ENCODE measurements around the gene STXBP4. TPM values are rescaled to one million over a fixed set of nuclear protein-coding genes. Genes with fewer than 3 reads are reported as not detected.

The STXBP4 gene
- polyA plus RNA-seq, 4 donors = 2.3 to 10.6 (median 3.9) TPM

DNA sequence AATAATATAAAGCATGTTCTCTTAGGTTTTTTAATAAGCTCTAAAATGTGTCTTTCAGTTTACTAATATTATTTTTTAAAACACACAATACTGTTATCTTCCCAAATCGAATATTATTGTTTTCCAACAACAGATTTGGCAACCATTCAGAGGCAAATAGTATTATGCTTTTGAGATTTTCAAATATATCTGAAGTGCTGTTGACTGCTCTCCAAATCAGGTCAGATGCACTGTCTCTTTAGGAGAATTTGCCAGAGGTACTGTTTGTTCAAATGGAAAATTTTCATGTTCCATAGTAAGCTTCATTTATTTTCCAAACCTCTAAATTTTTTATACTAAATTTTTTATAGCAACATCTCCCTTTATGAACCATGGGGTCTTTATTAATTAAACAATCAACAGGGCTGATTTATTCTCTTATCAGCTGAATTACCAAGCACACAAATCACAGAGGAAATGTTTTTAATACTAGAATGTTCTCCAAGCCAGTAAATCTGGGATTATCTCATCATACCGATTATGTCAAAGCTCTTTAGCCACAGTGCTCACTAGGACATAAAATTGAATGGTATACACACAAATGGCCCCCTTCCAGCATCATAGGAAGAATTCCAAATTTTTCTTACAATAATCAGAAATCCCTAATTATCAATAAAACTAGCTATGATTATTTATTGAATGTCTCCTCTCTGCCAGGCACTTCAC lies 187.4 kb downstream of the STXBP4 start:
- no peak for FAIRE-seq
- H3K27ac ChIP-seq (ENCODE audit: low read depth in 1 of 3, low read length in 2 of 3) = no peak overlapping the region
- H3K9me3 ChIP-seq (ENCODE audit: control insufficient read depth in 2 of 2, insufficient read depth in 1 of 2, low read depth in 1 of 2, low read length in 1 of 2) = no peaks in the 10 kb centered on the region
- DNase-seq = no peak
- no peaks in the 10 kb centered on the region for H3K27me3 ChIP-seq (ENCODE audit: control insufficient read depth in 3 of 3, insufficient read depth in 3 of 3, low read length in 3 of 3)
- 42 to 67% (median 60%) methylated on average over 2 of the region's 2 CpGs for WGBS, 3 donors
- H3K36me3 ChIP-seq (ENCODE audit: control insufficient read depth in 3 of 3, insufficient read depth in 2 of 3, low read depth in 1 of 3, low read length in 3 of 3) = peaks cover 0 to 6% (median 0%) of the 10 kb centered on the region in 3 donors
- no peak overlapping the region for H3K4me3 ChIP-seq (ENCODE audit: low read depth in 1 of 3, low read length in 3 of 3)
- no peaks in the 10 kb centered on the region for H3K4me1 ChIP-seq (ENCODE audit: control insufficient read depth in 3 of 3, insufficient read depth in 2 of 3, low read depth in 1 of 3, low read length in 2 of 3)

DNA sequence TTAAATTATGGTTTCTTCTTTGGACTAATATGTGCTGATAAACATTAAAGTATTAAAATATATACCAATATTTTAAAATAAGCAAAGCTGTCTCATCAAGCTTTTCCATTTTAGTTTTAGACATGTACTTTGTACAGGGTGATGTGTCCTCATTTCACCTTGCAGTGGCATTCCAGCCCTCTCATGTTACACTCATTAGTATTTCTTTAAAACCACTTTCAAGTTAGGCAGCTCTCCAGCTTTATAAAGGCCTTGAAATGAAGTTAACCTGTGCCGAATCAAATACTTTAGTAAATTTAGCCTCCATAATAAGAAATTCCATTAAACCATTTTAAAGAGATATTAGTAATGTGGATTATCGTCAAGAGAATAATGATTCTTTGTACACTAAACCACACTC lies 188.6 kb downstream of the STXBP4 start:
- DNase-seq = no peak
- Histone ChIP-seq H3K4me1 (ENCODE audit: control insufficient read depth in 3 of 3, insufficient read depth in 2 of 3, low read depth in 1 of 3, low read length in 2 of 3) (no peaks in the 10 kb centered on the region), H3K36me3 (ENCODE audit: control insufficient read depth in 3 of 3, insufficient read depth in 2 of 3, low read depth in 1 of 3, low read length in 3 of 3) (peaks cover 0 to 6% (median 0%) of the 10 kb centered on the region in 3 donors), H3K4me3 (ENCODE audit: low read depth in 1 of 3, low read length in 3 of 3) (no peak overlapping the region), H3K9me3 (ENCODE audit: control insufficient read depth in 2 of 2, insufficient read depth in 1 of 2, low read depth in 1 of 2, low read length in 1 of 2) (no peaks in the 10 kb centered on the region), H3K27me3 (ENCODE audit: control insufficient read depth in 3 of 3, insufficient read depth in 3 of 3, low read length in 3 of 3) (no peaks in the 10 kb centered on the region), H3K27ac (ENCODE audit: low read depth in 1 of 3, low read length in 2 of 3) (no peak overlapping the region)
- no peak for FAIRE-seq
- 60 to 75% (median 68%) methylated on average over 2 of the region's 2 CpGs for WGBS, 3 donors

DNA sequence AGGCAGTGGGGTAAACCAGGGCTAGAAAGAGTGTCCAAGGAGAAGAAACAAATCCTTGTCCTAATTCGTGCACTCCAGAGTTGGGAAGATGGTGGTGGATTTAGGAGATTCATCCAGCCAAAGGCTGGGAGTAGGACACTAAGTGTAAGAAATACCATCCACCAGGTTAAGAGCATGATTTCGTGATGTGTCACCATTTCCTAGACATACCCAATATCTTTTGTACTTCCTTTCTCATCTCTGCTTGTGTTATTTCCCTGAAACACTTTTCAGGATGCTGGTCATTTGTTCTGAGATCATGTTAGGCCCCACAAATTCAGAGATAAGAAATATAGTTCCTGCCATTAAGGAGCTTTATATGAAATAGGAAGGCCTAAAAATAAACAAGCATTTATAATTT lies 189.9 kb downstream of the STXBP4 start:
- no peak for FAIRE-seq

DNA sequence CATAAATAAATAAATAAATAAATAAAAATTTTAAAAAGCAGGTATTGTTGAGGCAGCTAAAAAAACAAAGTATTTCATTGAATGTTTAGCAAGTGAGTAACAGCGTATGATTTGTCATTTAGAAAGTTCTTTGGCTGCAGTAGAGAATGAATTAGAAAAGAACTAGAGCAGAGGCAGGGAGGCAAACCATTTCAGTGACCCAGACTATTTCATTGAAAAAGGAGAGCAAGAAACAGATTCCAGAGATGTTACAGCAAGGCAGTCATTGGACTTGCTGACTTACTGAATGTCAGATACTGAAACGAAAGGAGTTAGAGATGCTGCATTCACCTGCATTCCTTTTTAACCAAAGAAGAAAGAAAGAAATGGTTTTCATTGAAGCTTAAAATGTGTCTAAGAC lies 190.7 kb downstream of the STXBP4 start:
- no peaks in the 10 kb centered on the region for H3K9me3 ChIP-seq (ENCODE audit: control insufficient read depth in 2 of 2, insufficient read depth in 1 of 2, low read depth in 1 of 2, low read length in 1 of 2)
- no peak for FAIRE-seq
- DNase-seq = no peak
- peaks cover 0 to 6% (median 0%) of the 10 kb centered on the region in 3 donors for H3K36me3 ChIP-seq (ENCODE audit: control insufficient read depth in 3 of 3, insufficient read depth in 2 of 3, low read depth in 1 of 3, low read length in 3 of 3)
- no peaks in the 10 kb centered on the region for H3K27me3 ChIP-seq (ENCODE audit: control insufficient read depth in 3 of 3, insufficient read depth in 3 of 3, low read length in 3 of 3)
- no peak overlapping the region for H3K27ac ChIP-seq (ENCODE audit: low read depth in 1 of 3, low read length in 2 of 3)
- no peak overlapping the region for H3K4me3 ChIP-seq (ENCODE audit: low read depth in 1 of 3, low read length in 3 of 3)
- no peaks in the 10 kb centered on the region for H3K4me1 ChIP-seq (ENCODE audit: control insufficient read depth in 3 of 3, insufficient read depth in 2 of 3, low read depth in 1 of 3, low read length in 2 of 3)
- WGBS, 3 donors = 92 to 95% (median 94%) methylated on average over 2 of the region's 2 CpGs

More for the DNA sequence above, 189.9 kb downstream of the STXBP4 start:
- Histone ChIP-seq H3K27me3 (ENCODE audit: control insufficient read depth in 3 of 3, insufficient read depth in 3 of 3, low read length in 3 of 3) (no peaks in the 10 kb centered on the region), H3K36me3 (ENCODE audit: control insufficient read depth in 3 of 3, insufficient read depth in 2 of 3, low read depth in 1 of 3, low read length in 3 of 3) (peaks cover 0 to 6% (median 0%) of the 10 kb centered on the region in 3 donors), H3K4me1 (ENCODE audit: control insufficient read depth in 3 of 3, insufficient read depth in 2 of 3, low read depth in 1 of 3, low read length in 2 of 3) (no peaks in the 10 kb centered on the region), H3K4me3 (ENCODE audit: low read depth in 1 of 3, low read length in 3 of 3) (no peak overlapping the region), H3K27ac (ENCODE audit: low read depth in 1 of 3, low read length in 2 of 3) (no peak overlapping the region), H3K9me3 (ENCODE audit: control insufficient read depth in 2 of 2, insufficient read depth in 1 of 2, low read depth in 1 of 2, low read length in 1 of 2) (no peaks in the 10 kb centered on the region)
- no peak for DNase-seq
- 77 to 96% (median 89%) methylated on average over 2 of the region's 2 CpGs for WGBS, 3 donors

DNA sequence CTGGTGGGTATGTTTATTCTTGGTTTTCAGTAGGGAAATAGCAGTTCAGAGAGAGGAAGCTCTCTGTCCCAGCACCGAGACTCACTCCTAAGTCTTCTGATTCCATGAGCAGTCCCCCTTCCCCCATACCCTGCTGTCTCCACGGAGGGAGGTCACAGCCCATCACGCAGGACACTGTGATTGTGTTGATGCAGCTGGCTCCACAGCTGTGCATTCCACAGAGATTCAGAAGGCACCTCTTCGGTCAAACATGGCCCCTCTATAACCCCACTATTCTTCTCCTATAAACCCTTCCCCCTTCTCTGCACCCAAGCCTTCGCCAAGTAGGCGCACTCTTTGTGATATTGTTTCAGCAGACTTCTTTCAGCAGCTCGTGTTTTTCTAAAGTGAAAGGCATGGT lies 191.9 kb downstream of the STXBP4 start:
- no peak for DNase-seq
- H3K27ac ChIP-seq (ENCODE audit: low read depth in 1 of 3, low read length in 2 of 3) = no peak overlapping the region
- no peak overlapping the region for H3K4me3 ChIP-seq (ENCODE audit: low read depth in 1 of 3, low read length in 3 of 3)
- H3K9me3 ChIP-seq (ENCODE audit: control insufficient read depth in 2 of 2, insufficient read depth in 1 of 2, low read depth in 1 of 2, low read length in 1 of 2) = no peaks in the 10 kb centered on the region
- WGBS, 3 donors = 86 to 94% (median 91%) methylated on average over 7 of the region's 7 CpGs
- no peaks in the 10 kb centered on the region for H3K4me1 ChIP-seq (ENCODE audit: control insufficient read depth in 3 of 3, insufficient read depth in 2 of 3, low read depth in 1 of 3, low read length in 2 of 3)
- H3K36me3 ChIP-seq (ENCODE audit: control insufficient read depth in 3 of 3, insufficient read depth in 2 of 3, low read depth in 1 of 3, low read length in 3 of 3) = peaks cover 0 to 6% (median 0%) of the 10 kb centered on the region in 3 donors
- no peak for FAIRE-seq
- H3K27me3 ChIP-seq (ENCODE audit: control insufficient read depth in 3 of 3, insufficient read depth in 3 of 3, low read length in 3 of 3) = no peaks in the 10 kb centered on the region

- no peaks in the 10 kb centered on the region for H3K9me3 ChIP-seq (ENCODE audit: control insufficient read depth in 2 of 2, insufficient read depth in 1 of 2, low read depth in 1 of 2, low read length in 1 of 2)
- peaks cover 0 to 3% (median 0%) of the 10 kb centered on the region in 3 donors for H3K4me1 ChIP-seq (ENCODE audit: control insufficient read depth in 3 of 3, insufficient read depth in 2 of 3, low read depth in 1 of 3, low read length in 2 of 3)
- peaks cover 0 to 6% (median 0%) of the 10 kb centered on the region in 3 donors for H3K36me3 ChIP-seq (ENCODE audit: control insufficient read depth in 3 of 3, insufficient read depth in 2 of 3, low read depth in 1 of 3, low read length in 3 of 3)
- H3K27ac ChIP-seq (ENCODE audit: low read depth in 1 of 3, low read length in 2 of 3) = no peak overlapping the region
- no peaks in the 10 kb centered on the region for H3K27me3 ChIP-seq (ENCODE audit: control insufficient read depth in 3 of 3, insufficient read depth in 3 of 3, low read length in 3 of 3)
- no peak overlapping the region for H3K4me3 ChIP-seq (ENCODE audit: low read depth in 1 of 3, low read length in 3 of 3)
- no peak for DNase-seq
- FAIRE-seq = no peak
- WGBS, 3 donors = 80 to 86% (median 81%) methylated on average over 7 of the region's 7 CpGs
Observed at GRCh38 chr17:55161935-55162555, 193.5 kb downstream of the STXBP4 start.

DNA sequence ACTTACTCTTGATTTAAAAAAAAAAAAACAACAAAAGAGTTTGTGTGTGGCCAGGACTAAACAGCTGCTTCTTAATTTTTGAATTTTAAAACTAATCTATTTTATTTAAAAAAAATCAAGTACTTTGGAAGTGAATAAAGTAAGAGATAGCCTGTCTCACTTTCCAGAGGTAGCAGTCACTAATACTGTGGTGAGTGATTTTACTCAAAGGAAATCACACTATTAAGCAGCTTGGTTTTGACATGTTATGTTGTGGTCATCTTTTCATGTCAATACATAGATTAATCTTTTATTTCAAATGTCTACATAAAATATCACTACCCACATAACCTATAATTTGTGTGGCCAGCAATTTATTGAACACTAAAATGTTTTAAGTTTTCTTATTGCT lies 194.0 kb downstream of the STXBP4 start:
- no peak for FAIRE-seq

DNA sequence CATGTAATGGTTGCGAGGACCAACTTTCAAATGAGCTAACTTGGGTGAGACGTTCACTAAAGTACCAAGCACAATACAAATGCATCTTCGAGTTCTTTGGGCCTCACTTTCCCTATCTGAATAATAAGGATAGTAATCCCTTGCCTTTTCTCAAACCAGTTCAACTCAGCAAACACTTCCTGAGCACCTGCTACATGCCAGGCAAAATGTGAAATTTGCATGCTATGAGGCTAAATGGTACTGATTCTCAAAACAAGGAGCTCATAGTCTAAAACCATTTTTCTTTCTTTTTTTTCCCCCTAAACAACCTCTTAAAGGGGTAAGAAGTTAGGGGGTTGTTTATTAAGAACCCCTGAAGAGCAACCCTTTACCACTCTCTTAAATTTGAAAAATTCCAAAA lies 194.8 kb downstream of the STXBP4 start:
- FAIRE-seq = no peak
- 82 to 87% (median 86%) methylated on average over 3 of the region's 3 CpGs for whole genome bisulfite sequencing, 3 donors

More for the DNA sequence above, 194.0 kb downstream of the STXBP4 start:
- H3K9me3 ChIP-seq (ENCODE audit: control insufficient read depth in 2 of 2, insufficient read depth in 1 of 2, low read depth in 1 of 2, low read length in 1 of 2) = no peaks in the 10 kb centered on the region
- H3K4me1 ChIP-seq (ENCODE audit: control insufficient read depth in 3 of 3, insufficient read depth in 2 of 3, low read depth in 1 of 3, low read length in 2 of 3) = peaks cover 0 to 3% (median 3%) of the 10 kb centered on the region in 3 donors
- H3K27ac ChIP-seq (ENCODE audit: low read depth in 1 of 3, low read length in 2 of 3) = no peak overlapping the region
- no peak for DNase-seq
- no peak overlapping the region for H3K4me3 ChIP-seq (ENCODE audit: low read depth in 1 of 3, low read length in 3 of 3)
- peaks cover 0 to 6% (median 0%) of the 10 kb centered on the region in 3 donors for H3K36me3 ChIP-seq (ENCODE audit: control insufficient read depth in 3 of 3, insufficient read depth in 2 of 3, low read depth in 1 of 3, low read length in 3 of 3)
- H3K27me3 ChIP-seq (ENCODE audit: control insufficient read depth in 3 of 3, insufficient read depth in 3 of 3, low read length in 3 of 3) = no peaks in the 10 kb centered on the region

More for the DNA sequence above, 194.8 kb downstream of the STXBP4 start:
- no peak overlapping the region for H3K4me3 ChIP-seq (ENCODE audit: low read depth in 1 of 3, low read length in 3 of 3)
- H3K9me3 ChIP-seq (ENCODE audit: control insufficient read depth in 2 of 2, insufficient read depth in 1 of 2, low read depth in 1 of 2, low read length in 1 of 2) = no peaks in the 10 kb centered on the region
- H3K27ac ChIP-seq (ENCODE audit: low read depth in 1 of 3, low read length in 2 of 3) = no peak overlapping the region
- H3K4me1 ChIP-seq (ENCODE audit: control insufficient read depth in 3 of 3, insufficient read depth in 2 of 3, low read depth in 1 of 3, low read length in 2 of 3) = peaks cover 0 to 3% (median 3%) of the 10 kb centered on the region in 3 donors
- no peak for DNase-seq
- peaks cover 0 to 6% (median 0%) of the 10 kb centered on the region in 3 donors for H3K36me3 ChIP-seq (ENCODE audit: control insufficient read depth in 3 of 3, insufficient read depth in 2 of 3, low read depth in 1 of 3, low read length in 3 of 3)
- H3K27me3 ChIP-seq (ENCODE audit: control insufficient read depth in 3 of 3, insufficient read depth in 3 of 3, low read length in 3 of 3) = no peaks in the 10 kb centered on the region

All from small intestine (tissue), 7 donors.